SK-N-SH (cell line): ENCODE data around the gene STX3. TPM values are rescaled to one million over a fixed set of nuclear protein-coding genes. Genes with fewer than 3 reads are reported as not detected.

Experiments
- CTCF ChIA-PET: fragments of 300-600, 350-600 bp; formaldehyde crosslinking; extraction: SDS; loops from one replicate; lab custom pipeline; 2021; lab: Yijun Ruan, JAX
- POLR2A ChIA-PET: fragments of 350-600 bp; sonication (Branson Sonifier 250); formaldehyde crosslinking; extraction: SDS; loops from one replicate; lab custom pipeline; 2020; ENCODE audit warnings: antibody characterized with exemption, inconsistent platforms; lab: Yijun Ruan, JAX
- DNase-seq: peaks from one replicate; pipeline ENCODE4 v3.0.0; 2012
- H2AFZ ChIP-seq: fragments of 200-600 bp; sonication (generic); 2 replicates; pipeline ENCODE4 v1.8.1; 2016; ENCODE audit warnings: antibody characterized with exemption, mild to moderate bottlenecking, low read depth
- H3F3A ChIP-seq: fragments of 200-600 bp; sonication (generic); replicated peaks from 2 replicates; pipeline ENCODE3; 2016; ENCODE audit warnings: antibody characterized with exemption, mild to moderate bottlenecking; ENCODE audit not compliant: insufficient read depth
- H3K27ac ChIP-seq, 2 experiments: fragments of 200-500 bp in 1 of 2; fragments of 200-600 bp in 1 of 2; sonication (Bioruptor generic) in 1 of 2; sonication (generic), shearing (Covaris generic) in 1 of 2; 2 replicates each; pipeline versions ENCODE4 v1.5.1 to v1.6.1; 2014 to 2016; ENCODE audit warnings: low read depth in 2 of 2, inconsistent platforms in 1 of 2, low read length in 1 of 2, mild to moderate bottlenecking in 1 of 2, mixed read lengths in 1 of 2
- H3K27me3 ChIP-seq: fragments of 200-600 bp; sonication (generic), shearing (Covaris generic); 2 replicates; pipeline ENCODE4 v1.6.1; 2016; ENCODE audit warnings: mixed run types; ENCODE audit not compliant: insufficient read depth
- H3K36me3 ChIP-seq, 2 experiments: fragments of 200-500 bp in 1 of 2; fragments of 200-600 bp in 1 of 2; sonication (Bioruptor generic) in 1 of 2; sonication (generic) in 1 of 2; replicated peaks in 1 of 2; 2 replicates each; pipeline versions ENCODE3 to v1.5.1; 2014 to 2016; ENCODE audit warnings: low read length in 1 of 2, mild to moderate bottlenecking in 1 of 2; ENCODE audit not compliant: insufficient read depth in 2 of 2, control insufficient read depth in 1 of 2
- H3K4me1 ChIP-seq, 2 experiments: fragments of 200-500 bp in 1 of 2; fragments of 200-600 bp in 1 of 2; sonication (Bioruptor generic) in 1 of 2; sonication (generic), shearing (Covaris generic) in 1 of 2; 2 replicates each; pipeline versions ENCODE4 v1.5.1 to v1.6.1; 2014 to 2016; ENCODE audit warnings: low read depth in 1 of 2, low read length in 1 of 2, mixed run types in 1 of 2; ENCODE audit not compliant: insufficient read depth in 2 of 2, control insufficient read depth in 1 of 2
- H3K4me2 ChIP-seq: fragments of 200-600 bp; sonication (generic), shearing (Covaris generic); 2 replicates; pipeline ENCODE4 v1.6.1; 2017; ENCODE audit warnings: mixed run types
- H3K4me3 ChIP-seq, 2 experiments: fragments of 200-500 bp in 1 of 2; fragments of 200-600 bp in 1 of 2; sonication (Bioruptor generic) in 1 of 2; sonication (generic), shearing (Covaris generic) in 1 of 2; 2 replicates each; pipeline versions ENCODE4 v1.5.1 to v1.8.1; 2014 to 2016; ENCODE audit warnings: low read depth in 2 of 2, inconsistent platforms in 1 of 2, low read length in 1 of 2, mild to moderate bottlenecking in 1 of 2, mixed read lengths in 1 of 2, moderate library complexity in 1 of 2
- H3K79me2 ChIP-seq: fragments of 200-600 bp; sonication (generic); 2 replicates; pipeline ENCODE4 v1.8.1; 2017; ENCODE audit warnings: mild to moderate bottlenecking; ENCODE audit not compliant: insufficient read depth
- H3K9ac ChIP-seq: fragments of 200-600 bp; sonication (generic); 2 replicates; pipeline ENCODE4 v1.6.1; 2017; ENCODE audit warnings: mixed run types
- H3K9me2 ChIP-seq: fragments of 200-600 bp; sonication (generic); 2 replicates; pipeline ENCODE4 v1.6.1; 2017; ENCODE audit warnings: mixed run types
- H3K9me3 ChIP-seq: fragments of 200-600 bp; sonication (generic); 2 replicates; pipeline ENCODE4 v1.6.1; 2017; ENCODE audit warnings: mixed run types, mild to moderate bottlenecking, moderate library complexity
- H4K20me1 ChIP-seq: fragments of 200-600 bp; sonication (generic); 2 replicates; pipeline ENCODE4 v1.6.1; 2017; ENCODE audit warnings: mild to moderate bottlenecking, mixed run types; ENCODE audit not compliant: insufficient read depth
- ELF1 ChIP-seq: IDR thresholded peaks from 2 replicates; pipeline ENCODE4 v1.4.0; 2012
- EZH2phosphoT487 ChIP-seq: fragments of 200-600 bp; sonication (generic); IDR thresholded peaks from 2 replicates; pipeline ENCODE4 v1.6.1; 2017; ENCODE audit warnings: low read depth, mixed run types, mild to moderate bottlenecking, antibody characterized with exemption, moderate library complexity, borderline replicate concordance
- FOSL2 ChIP-seq: IDR thresholded peaks from 2 replicates; pipeline ENCODE4 v1.4.0; 2012; ENCODE audit warnings: low read depth, mild to moderate bottlenecking, moderate library complexity, borderline replicate concordance
- FOXM1 ChIP-seq: IDR thresholded peaks from 2 replicates; pipeline ENCODE4 v1.4.0; 2012; ENCODE audit warnings: low read depth, mild to moderate bottlenecking
- GABPA ChIP-seq: IDR thresholded peaks from 2 replicates; pipeline ENCODE4 v1.4.0; 2012; ENCODE audit warnings: low read depth, mild to moderate bottlenecking
- MEF2A ChIP-seq: IDR thresholded peaks from 2 replicates; pipeline ENCODE4 v1.4.0; 2012; ENCODE audit warnings: low read depth, borderline replicate concordance
- NFIC ChIP-seq: IDR thresholded peaks from 2 replicates; pipeline ENCODE4 v1.4.0; 2012; ENCODE audit warnings: borderline replicate concordance
- NRF1 ChIP-seq: IDR thresholded peaks from 2 replicates; pipeline ENCODE4 v1.6.1; 2012; ENCODE audit warnings: low read depth, mild to moderate bottlenecking, low read length
- POLR2AphosphoS5 ChIP-seq: IDR thresholded peaks from 2 replicates; pipeline ENCODE4 v1.6.1; 2012; ENCODE audit warnings: low read depth, low read length
- RAD21 ChIP-seq: IDR thresholded peaks from 2 replicates; pipeline ENCODE4 v1.6.1; 2012; ENCODE audit warnings: mild to moderate bottlenecking, low read length
- RFX5 ChIP-seq: IDR thresholded peaks from 2 replicates; pipeline ENCODE4 v1.6.1; 2012; ENCODE audit warnings: mild to moderate bottlenecking, improper control_type of control experiment, low read length
- RXRA ChIP-seq: IDR thresholded peaks from 2 replicates; pipeline ENCODE4 v1.4.0; 2012; ENCODE audit warnings: low read depth, mild to moderate bottlenecking, borderline replicate concordance
- SIN3A ChIP-seq: IDR thresholded peaks from 2 replicates; pipeline ENCODE4 v1.6.1; 2012; ENCODE audit warnings: low read depth, mild to moderate bottlenecking, low read length, moderate library complexity, borderline replicate concordance
- SMC3 ChIP-seq: IDR thresholded peaks from 2 replicates; pipeline ENCODE4 v1.6.1; 2012; ENCODE audit warnings: low read depth, low read length, improper control_type of control experiment
- TCF12 ChIP-seq: IDR thresholded peaks from 2 replicates; pipeline ENCODE4 v1.4.0; 2012
- YY1 ChIP-seq: IDR thresholded peaks from 2 replicates; pipeline ENCODE4 v1.4.0; 2012; ENCODE audit warnings: low read depth, mild to moderate bottlenecking
- WGBS: methylation state at CpG from one replicate; pipeline ENCODE4 v1.1.6; 2017; ENCODE audit warnings: low lambda C conversion rate; 5-methylcytosine and 5-hydroxymethylcytosine counted together
- polyA plus RNA-seq, 3 experiments: library from polyadenylated mRNA; depleted of rRNA; stranded (reverse); fragments of >200 nt; gene quantifications; 2 replicates each; pipeline ENCODE4 v1.2.3, GENCODE V29; 2012
- TF ChIP-seq, protein P1 (sequence below): fragments of 150-350 bp; IDR thresholded peaks from 2 replicates; pipeline ENCODE4 v1.6.1; 2017; ENCODE audit warnings: antibody characterized with exemption, low read length, low read depth, borderline replicate concordance
- TF ChIP-seq, protein P2 (sequence below): IDR thresholded peaks from 2 replicates; pipeline ENCODE4 v1.4.0; 2012; ENCODE audit warnings: low read depth, borderline replicate concordance
- TF ChIP-seq, protein P3 (sequence below): IDR thresholded peaks from 2 replicates; pipeline ENCODE4; 2012
- TF ChIP-seq, protein P4 (sequence below): fragments of 200-600 bp; sonication (generic); IDR thresholded peaks from 2 replicates; pipeline ENCODE4 v1.6.1; 2017; ENCODE audit warnings: antibody characterized with exemption, mild to moderate bottlenecking, moderate library complexity
- TF ChIP-seq, protein P5 (sequence below): IDR thresholded peaks from 2 replicates; pipeline ENCODE4 v1.6.1; 2012; ENCODE audit warnings: mild to moderate bottlenecking, low read depth, low read length, moderate library complexity

The STX3 gene
- polyA plus RNA-seq, 1 of the 3 experiments (the other 2 are of a cell fraction): 21.4 TPM

DNA sequence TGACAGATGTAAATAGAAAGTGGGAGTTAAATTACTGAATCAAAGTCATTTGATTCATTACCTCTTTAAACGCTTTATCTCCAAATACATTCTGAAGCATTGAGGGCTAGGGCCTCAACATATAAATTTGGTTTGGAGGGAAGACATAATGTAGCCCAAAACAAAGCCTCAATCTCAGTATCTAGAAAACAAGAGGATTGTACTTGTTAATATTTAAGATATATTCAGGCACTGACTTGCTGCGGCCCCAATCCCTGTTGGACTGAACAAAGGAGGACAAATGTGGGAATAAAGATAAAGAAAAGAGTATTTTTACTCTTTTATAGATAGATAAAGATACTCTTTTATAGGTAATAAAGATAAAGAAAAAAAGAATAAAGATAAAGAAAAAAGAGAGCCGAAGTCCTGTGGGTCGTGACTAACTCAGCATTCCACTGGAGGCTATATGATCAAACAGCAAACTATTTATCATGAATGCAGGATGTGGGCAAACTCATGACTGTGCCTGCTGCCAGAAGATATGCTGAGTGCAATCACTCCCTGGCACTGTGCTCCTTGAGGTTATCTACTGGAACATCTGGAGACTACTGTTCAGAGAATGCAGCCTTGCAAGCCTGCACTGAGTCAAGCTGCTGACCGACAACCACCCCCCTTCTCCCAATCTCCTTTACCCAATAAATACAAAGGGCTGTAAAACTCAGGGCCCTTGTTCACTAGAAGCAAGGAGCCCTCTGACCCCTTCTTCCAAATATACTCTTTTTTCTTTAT, 48.5 kb upstream of the STX3 start (continued):
- TF ChIP-seq, protein P1, sequence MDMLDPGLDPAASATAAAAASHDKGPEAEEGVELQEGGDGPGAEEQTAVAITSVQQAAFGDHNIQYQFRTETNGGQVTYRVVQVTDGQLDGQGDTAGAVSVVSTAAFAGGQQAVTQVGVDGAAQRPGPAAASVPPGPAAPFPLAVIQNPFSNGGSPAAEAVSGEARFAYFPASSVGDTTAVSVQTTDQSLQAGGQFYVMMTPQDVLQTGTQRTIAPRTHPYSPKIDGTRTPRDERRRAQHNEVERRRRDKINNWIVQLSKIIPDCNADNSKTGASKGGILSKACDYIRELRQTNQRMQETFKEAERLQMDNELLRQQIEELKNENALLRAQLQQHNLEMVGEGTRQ: no peak
- TF ChIP-seq EZH2phosphoT487: no peak
- TF ChIP-seq, protein P2, sequence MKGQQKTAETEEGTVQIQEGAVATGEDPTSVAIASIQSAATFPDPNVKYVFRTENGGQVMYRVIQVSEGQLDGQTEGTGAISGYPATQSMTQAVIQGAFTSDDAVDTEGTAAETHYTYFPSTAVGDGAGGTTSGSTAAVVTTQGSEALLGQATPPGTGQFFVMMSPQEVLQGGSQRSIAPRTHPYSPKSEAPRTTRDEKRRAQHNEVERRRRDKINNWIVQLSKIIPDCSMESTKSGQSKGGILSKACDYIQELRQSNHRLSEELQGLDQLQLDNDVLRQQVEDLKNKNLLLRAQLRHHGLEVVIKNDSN: peak; percentile 38
- TF ChIP-seq RFX5: no peak
- TF ChIP-seq SMC3: no peak
- TF ChIP-seq, protein P3, sequence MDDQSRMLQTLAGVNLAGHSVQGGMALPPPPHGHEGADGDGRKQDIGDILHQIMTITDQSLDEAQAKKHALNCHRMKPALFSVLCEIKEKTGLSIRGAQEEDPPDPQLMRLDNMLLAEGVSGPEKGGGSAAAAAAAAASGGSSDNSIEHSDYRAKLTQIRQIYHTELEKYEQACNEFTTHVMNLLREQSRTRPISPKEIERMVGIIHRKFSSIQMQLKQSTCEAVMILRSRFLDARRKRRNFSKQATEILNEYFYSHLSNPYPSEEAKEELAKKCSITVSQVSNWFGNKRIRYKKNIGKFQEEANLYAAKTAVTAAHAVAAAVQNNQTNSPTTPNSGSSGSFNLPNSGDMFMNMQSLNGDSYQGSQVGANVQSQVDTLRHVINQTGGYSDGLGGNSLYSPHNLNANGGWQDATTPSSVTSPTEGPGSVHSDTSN: peak; percentile 93
- peak; percentile 48; the same call in 1 of the 2 replicates for TF ChIP-seq POLR2AphosphoS5
- TF ChIP-seq MEF2A: peak; percentile 68; the same call in 1 of the 2 replicates
- TF ChIP-seq SIN3A: peak; percentile 58; the same call in 1 of the 2 replicates
- TF ChIP-seq YY1: no peak

DNA sequence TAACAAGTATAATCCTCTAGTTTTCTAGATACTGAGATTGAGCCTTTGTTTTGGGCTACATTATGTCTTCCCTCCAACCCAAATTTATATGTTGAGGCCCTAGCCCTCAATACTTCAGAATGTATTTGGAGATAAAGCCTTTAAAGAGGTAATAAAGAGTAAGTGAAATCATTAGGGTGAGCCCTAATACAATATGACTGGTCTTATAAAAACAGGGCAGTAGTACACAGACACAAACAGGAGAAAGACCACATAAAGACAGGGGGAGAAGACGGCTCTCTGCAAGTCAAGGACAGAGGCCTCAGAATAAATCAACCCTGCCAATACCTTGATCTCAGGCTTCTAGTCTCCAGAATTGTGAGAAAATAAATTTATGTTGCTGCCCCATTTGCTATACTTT, 47.8 kb upstream of the STX3 start:
- CTCF ChIA-PET: no interaction called here
- TF ChIP-seq, protein P1: no peak
- no peak for TF ChIP-seq SMC3
- no peak for TF ChIP-seq FOXM1
- no peak for TF ChIP-seq RXRA
- no peak for TF ChIP-seq FOSL2
- TF ChIP-seq, protein P4, sequence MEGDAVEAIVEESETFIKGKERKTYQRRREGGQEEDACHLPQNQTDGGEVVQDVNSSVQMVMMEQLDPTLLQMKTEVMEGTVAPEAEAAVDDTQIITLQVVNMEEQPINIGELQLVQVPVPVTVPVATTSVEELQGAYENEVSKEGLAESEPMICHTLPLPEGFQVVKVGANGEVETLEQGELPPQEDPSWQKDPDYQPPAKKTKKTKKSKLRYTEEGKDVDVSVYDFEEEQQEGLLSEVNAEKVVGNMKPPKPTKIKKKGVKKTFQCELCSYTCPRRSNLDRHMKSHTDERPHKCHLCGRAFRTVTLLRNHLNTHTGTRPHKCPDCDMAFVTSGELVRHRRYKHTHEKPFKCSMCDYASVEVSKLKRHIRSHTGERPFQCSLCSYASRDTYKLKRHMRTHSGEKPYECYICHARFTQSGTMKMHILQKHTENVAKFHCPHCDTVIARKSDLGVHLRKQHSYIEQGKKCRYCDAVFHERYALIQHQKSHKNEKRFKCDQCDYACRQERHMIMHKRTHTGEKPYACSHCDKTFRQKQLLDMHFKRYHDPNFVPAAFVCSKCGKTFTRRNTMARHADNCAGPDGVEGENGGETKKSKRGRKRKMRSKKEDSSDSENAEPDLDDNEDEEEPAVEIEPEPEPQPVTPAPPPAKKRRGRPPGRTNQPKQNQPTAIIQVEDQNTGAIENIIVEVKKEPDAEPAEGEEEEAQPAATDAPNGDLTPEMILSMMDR: no peak
- no peak for TF ChIP-seq GABPA
- no peak for TF ChIP-seq ELF1
- no peak for TF ChIP-seq EZH2phosphoT487
- TF ChIP-seq NRF1: no peak
- no peak for TF ChIP-seq TCF12
- TF ChIP-seq NFIC: no peak
- TF ChIP-seq POLR2AphosphoS5: no peak
- no peak for TF ChIP-seq RAD21
- TF ChIP-seq RFX5: no peak
- TF ChIP-seq, protein P5, sequence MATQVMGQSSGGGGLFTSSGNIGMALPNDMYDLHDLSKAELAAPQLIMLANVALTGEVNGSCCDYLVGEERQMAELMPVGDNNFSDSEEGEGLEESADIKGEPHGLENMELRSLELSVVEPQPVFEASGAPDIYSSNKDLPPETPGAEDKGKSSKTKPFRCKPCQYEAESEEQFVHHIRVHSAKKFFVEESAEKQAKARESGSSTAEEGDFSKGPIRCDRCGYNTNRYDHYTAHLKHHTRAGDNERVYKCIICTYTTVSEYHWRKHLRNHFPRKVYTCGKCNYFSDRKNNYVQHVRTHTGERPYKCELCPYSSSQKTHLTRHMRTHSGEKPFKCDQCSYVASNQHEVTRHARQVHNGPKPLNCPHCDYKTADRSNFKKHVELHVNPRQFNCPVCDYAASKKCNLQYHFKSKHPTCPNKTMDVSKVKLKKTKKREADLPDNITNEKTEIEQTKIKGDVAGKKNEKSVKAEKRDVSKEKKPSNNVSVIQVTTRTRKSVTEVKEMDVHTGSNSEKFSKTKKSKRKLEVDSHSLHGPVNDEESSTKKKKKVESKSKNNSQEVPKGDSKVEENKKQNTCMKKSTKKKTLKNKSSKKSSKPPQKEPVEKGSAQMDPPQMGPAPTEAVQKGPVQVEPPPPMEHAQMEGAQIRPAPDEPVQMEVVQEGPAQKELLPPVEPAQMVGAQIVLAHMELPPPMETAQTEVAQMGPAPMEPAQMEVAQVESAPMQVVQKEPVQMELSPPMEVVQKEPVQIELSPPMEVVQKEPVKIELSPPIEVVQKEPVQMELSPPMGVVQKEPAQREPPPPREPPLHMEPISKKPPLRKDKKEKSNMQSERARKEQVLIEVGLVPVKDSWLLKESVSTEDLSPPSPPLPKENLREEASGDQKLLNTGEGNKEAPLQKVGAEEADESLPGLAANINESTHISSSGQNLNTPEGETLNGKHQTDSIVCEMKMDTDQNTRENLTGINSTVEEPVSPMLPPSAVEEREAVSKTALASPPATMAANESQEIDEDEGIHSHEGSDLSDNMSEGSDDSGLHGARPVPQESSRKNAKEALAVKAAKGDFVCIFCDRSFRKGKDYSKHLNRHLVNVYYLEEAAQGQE: no peak

More for the DNA sequence above, 47.8 kb upstream of the STX3 start:
- Histone ChIP-seq H3K4me2 (peak overlapping the region; percentile 71), H3K4me3 (no peak overlapping the region), H3K4me1 (peaks cover 0 to 14% of the 10 kb centered on the region in 2 experiments; a peak in 1 of 4 replicates), H3K9ac (peak overlapping the region; percentile 50; the same call in 1 of the 2 replicates), H3K27ac (peak overlapping the region; percentile 58 to 88; a peak in 3 of 4 replicates), H3K9me2 (no peaks in the 10 kb centered on the region), H3K27me3 (no peaks in the 10 kb centered on the region), H4K20me1 (no peaks in the 10 kb centered on the region), H3K36me3 (no peaks in the 10 kb centered on the region), H2AFZ (0 out of 2 replicates have a peak overlapping the region, but pooled peaks have one; percentile 47), H3K9me3 (no peaks in the 10 kb centered on the region), H3K79me2 (no peaks in the 10 kb centered on the region), H3F3A (peaks cover 39% of the 10 kb centered on the region)
- 29% methylated on average over 1 of the region's 1 CpG for WGBS
- no peak for DNase-seq
- POLR2A ChIA-PET: no interaction called here
